ENCODE measurements around the gene KCTD16.

KCTD16 gene

GRCh38 chr5:144390133-144390532 lies 219.5 kb downstream of the KCTD16 start:
- no peaks in the 10 kb centered on the region for H3K27me3 ChIP-seq (ENCODE audit: insufficient read depth, low read length, poor library complexity)
- no peak overlapping the region for H2BK15ac ChIP-seq (replicated peaks; ENCODE audit: low read depth)
- no peak overlapping the region for H4K5ac ChIP-seq (ENCODE audit: low read length)
- H4K8ac ChIP-seq (ENCODE audit: low read depth, low read length), result no peak overlapping the region
- no peak overlapping the region for H3K4me2 ChIP-seq (ENCODE audit: low read length)
- H2BK120ac ChIP-seq (ENCODE audit: low read depth, low read length), result no peak overlapping the region
- H3K36me3 ChIP-seq (ENCODE audit: control insufficient read depth, insufficient read depth, low read length), result no peaks in the 10 kb centered on the region
- H3K4me3 ChIP-seq (ENCODE audit: low read length), result no peak overlapping the region
- no peak overlapping the region for H3K4ac ChIP-seq (ENCODE audit: low read depth, low read length)
- H3K79me1 ChIP-seq (ENCODE audit: low read length), result no peaks in the 10 kb centered on the region
- WGBS (ENCODE audit: extremely low coverage, insufficient coverage, low lambda C conversion rate), result no CpG with 5 or more reads among the region's 1 CpG
- H3K27ac ChIP-seq (ENCODE audit: low read depth, low read length), result no peak overlapping the region
- no peak overlapping the region for H3K56ac ChIP-seq (ENCODE audit: low read length)
- no peak overlapping the region for H3K23ac ChIP-seq (ENCODE audit: low read length)
- no peak overlapping the region for H2AK5ac ChIP-seq (ENCODE audit: low read length)
- H3K18ac ChIP-seq (ENCODE audit: low read length), result no peak overlapping the region
- no peaks in the 10 kb centered on the region for H3K4me1 ChIP-seq (ENCODE audit: control insufficient read depth, low read depth, low read length)
- no peak overlapping the region for H2BK5ac ChIP-seq (ENCODE audit: low read length)
- H3K9ac ChIP-seq (ENCODE audit: low read length), result no peak overlapping the region
- peak; percentile 32 for DNase-seq
- H3K79me2 ChIP-seq (ENCODE audit: control insufficient read depth, insufficient read depth, low read length), result no peaks in the 10 kb centered on the region

- H4K8ac ChIP-seq (ENCODE audit: low read depth, low read length), result no peak overlapping the region
These were observed 220.4 kb downstream of the KCTD16 start for GRCh38 chr5:144391044-144391443.

GRCh38 chr5:144393641-144394435 lies 223.2 kb downstream of the KCTD16 start:
- H2BK120ac ChIP-seq (ENCODE audit: low read depth, low read length), result no peak overlapping the region
- no peaks in the 10 kb centered on the region for H3K27me3 ChIP-seq (ENCODE audit: insufficient read depth, low read length, poor library complexity)
- H2BK15ac ChIP-seq (replicated peaks; ENCODE audit: low read depth), result no peak overlapping the region
- no peak overlapping the region for H3K27ac ChIP-seq (ENCODE audit: low read depth, low read length)
- DNase-seq, result no peak
- no peak overlapping the region for H2AK5ac ChIP-seq (ENCODE audit: low read length)
- no peaks in the 10 kb centered on the region for H3K79me1 ChIP-seq (ENCODE audit: low read length)
- no peak overlapping the region for H4K5ac ChIP-seq (ENCODE audit: low read length)
- no peak overlapping the region for H3K23ac ChIP-seq (ENCODE audit: low read length)
- no peak overlapping the region for H4K8ac ChIP-seq (ENCODE audit: low read depth, low read length)
- no peak overlapping the region for H3K9ac ChIP-seq (ENCODE audit: low read length)
- H2BK5ac ChIP-seq (ENCODE audit: low read length), result no peak overlapping the region
- no peak overlapping the region for H3K4me3 ChIP-seq (ENCODE audit: low read length)
- H3K56ac ChIP-seq (ENCODE audit: low read length), result no peak overlapping the region
- H3K4ac ChIP-seq (ENCODE audit: low read depth, low read length), result no peak overlapping the region
- no peak overlapping the region for H3K18ac ChIP-seq (ENCODE audit: low read length)
- WGBS (ENCODE audit: extremely low coverage, insufficient coverage, low lambda C conversion rate), result no CpG with 5 or more reads among the region's 4 CpGs
- H3K36me3 ChIP-seq (ENCODE audit: control insufficient read depth, insufficient read depth, low read length), result no peaks in the 10 kb centered on the region
- H3K4me2 ChIP-seq (ENCODE audit: low read length), result no peak overlapping the region
- no peaks in the 10 kb centered on the region for H3K4me1 ChIP-seq (ENCODE audit: control insufficient read depth, low read depth, low read length)
- H3K79me2 ChIP-seq (ENCODE audit: control insufficient read depth, insufficient read depth, low read length), result no peaks in the 10 kb centered on the region

More at GRCh38 chr5:144391044-144391443, 220.4 kb downstream of the KCTD16 start:
- Histone ChIP-seq H2AK5ac (ENCODE audit: low read length) (no peak overlapping the region), H3K9ac (ENCODE audit: low read length) (no peak overlapping the region), H2BK15ac (replicated peaks; ENCODE audit: low read depth) (no peak overlapping the region), H3K4ac (ENCODE audit: low read depth, low read length) (no peak overlapping the region), H3K18ac (ENCODE audit: low read length) (no peak overlapping the region), H3K4me1 (ENCODE audit: control insufficient read depth, low read depth, low read length) (no peaks in the 10 kb centered on the region), H3K79me1 (ENCODE audit: low read length) (no peaks in the 10 kb centered on the region), H3K4me3 (ENCODE audit: low read length) (no peak overlapping the region), H3K27ac (ENCODE audit: low read depth, low read length) (no peak overlapping the region), H4K5ac (ENCODE audit: low read length) (no peak overlapping the region), H3K56ac (ENCODE audit: low read length) (no peak overlapping the region), H3K4me2 (ENCODE audit: low read length) (no peak overlapping the region), H3K27me3 (ENCODE audit: insufficient read depth, low read length, poor library complexity) (no peaks in the 10 kb centered on the region), H3K79me2 (ENCODE audit: control insufficient read depth, insufficient read depth, low read length) (no peaks in the 10 kb centered on the region), H2BK120ac (ENCODE audit: low read depth, low read length) (no peak overlapping the region), H3K36me3 (ENCODE audit: control insufficient read depth, insufficient read depth, low read length) (no peaks in the 10 kb centered on the region), H3K23ac (ENCODE audit: low read length) (no peak overlapping the region), H2BK5ac (ENCODE audit: low read length) (no peak overlapping the region)
- no peak for DNase-seq
- WGBS (ENCODE audit: extremely low coverage, insufficient coverage, low lambda C conversion rate), result no CpG with 5 or more reads among the region's 2 CpGs

GRCh38 chr5:144395704-144396103 lies 225.0 kb downstream of the KCTD16 start:
- H2AK5ac ChIP-seq (ENCODE audit: low read length), result no peak overlapping the region
- no peaks in the 10 kb centered on the region for H3K36me3 ChIP-seq (ENCODE audit: control insufficient read depth, insufficient read depth, low read length)
- no peak overlapping the region for H3K4ac ChIP-seq (ENCODE audit: low read depth, low read length)
- no peak overlapping the region for H3K18ac ChIP-seq (ENCODE audit: low read length)
- H3K27me3 ChIP-seq (ENCODE audit: insufficient read depth, low read length, poor library complexity), result no peaks in the 10 kb centered on the region
- no peak for DNase-seq
- H3K9ac ChIP-seq (ENCODE audit: low read length), result no peak overlapping the region
- no CpG with 5 or more reads among the region's 1 CpG for WGBS (ENCODE audit: extremely low coverage, insufficient coverage, low lambda C conversion rate)
- H3K4me1 ChIP-seq (ENCODE audit: control insufficient read depth, low read depth, low read length), result no peaks in the 10 kb centered on the region
- no peaks in the 10 kb centered on the region for H3K79me2 ChIP-seq (ENCODE audit: control insufficient read depth, insufficient read depth, low read length)
- no peak overlapping the region for H2BK5ac ChIP-seq (ENCODE audit: low read length)
- H3K23ac ChIP-seq (ENCODE audit: low read length), result no peak overlapping the region
- H4K8ac ChIP-seq (ENCODE audit: low read depth, low read length), result no peak overlapping the region
- no peak overlapping the region for H3K4me3 ChIP-seq (ENCODE audit: low read length)
- no peak overlapping the region for H3K4me2 ChIP-seq (ENCODE audit: low read length)
- H2BK120ac ChIP-seq (ENCODE audit: low read depth, low read length), result no peak overlapping the region
- H3K27ac ChIP-seq (ENCODE audit: low read depth, low read length), result no peak overlapping the region
- H2BK15ac ChIP-seq (replicated peaks; ENCODE audit: low read depth), result no peak overlapping the region
- H3K56ac ChIP-seq (ENCODE audit: low read length), result no peak overlapping the region
- no peak overlapping the region for H4K5ac ChIP-seq (ENCODE audit: low read length)
- no peaks in the 10 kb centered on the region for H3K79me1 ChIP-seq (ENCODE audit: low read length)

- H2BK120ac ChIP-seq (ENCODE audit: low read depth, low read length), result no peak overlapping the region
- H3K9ac ChIP-seq (ENCODE audit: low read length), result no peak overlapping the region
- no peaks in the 10 kb centered on the region for H3K79me1 ChIP-seq (ENCODE audit: low read length)
- no peaks in the 10 kb centered on the region for H3K27me3 ChIP-seq (ENCODE audit: insufficient read depth, low read length, poor library complexity)
- H2BK5ac ChIP-seq (ENCODE audit: low read length), result no peak overlapping the region
- no peak overlapping the region for H4K5ac ChIP-seq (ENCODE audit: low read length)
- H2AK5ac ChIP-seq (ENCODE audit: low read length), result no peak overlapping the region
- no peak overlapping the region for H3K4ac ChIP-seq (ENCODE audit: low read depth, low read length)
- no peak overlapping the region for H3K4me3 ChIP-seq (ENCODE audit: low read length)
- no peak overlapping the region for H2BK15ac ChIP-seq (replicated peaks; ENCODE audit: low read depth)
- H3K18ac ChIP-seq (ENCODE audit: low read length), result no peak overlapping the region
- H3K79me2 ChIP-seq (ENCODE audit: control insufficient read depth, insufficient read depth, low read length), result no peaks in the 10 kb centered on the region
- no peak overlapping the region for H4K8ac ChIP-seq (ENCODE audit: low read depth, low read length)
- H3K4me2 ChIP-seq (ENCODE audit: low read length), result no peak overlapping the region
- H3K36me3 ChIP-seq (ENCODE audit: control insufficient read depth, insufficient read depth, low read length), result no peaks in the 10 kb centered on the region
- no peaks in the 10 kb centered on the region for H3K4me1 ChIP-seq (ENCODE audit: control insufficient read depth, low read depth, low read length)
- no peak overlapping the region for H3K27ac ChIP-seq (ENCODE audit: low read depth, low read length)
- no peak for DNase-seq
- no peak overlapping the region for H3K56ac ChIP-seq (ENCODE audit: low read length)
- H3K23ac ChIP-seq (ENCODE audit: low read length), result no peak overlapping the region
- no CpG with 5 or more reads among the region's 2 CpGs for WGBS (ENCODE audit: extremely low coverage, insufficient coverage, low lambda C conversion rate)
These were observed 232.4 kb downstream of the KCTD16 start for GRCh38 chr5:144403058-144403457.

Measured in mesendoderm (in vitro differentiated cells).